Nephron progenitor cell (in vitro differentiated cells): ENCODE measurements around the gene DOCK9.

ENCODE experiments used
- DNase-seq: peaks from one replicate; pipeline ENCODE4 v3.0.0; 2021
- H3K27ac Mint-ChIP-seq: 2 replicates; pipeline ENCODE4 v1.8.0; 2021; ENCODE audit warnings: mild to moderate bottlenecking, moderate library complexity, mixed read lengths
- H3K27me3 Mint-ChIP-seq: 2 replicates; pipeline ENCODE4 v1.8.0; 2021; ENCODE audit warnings: mild to moderate bottlenecking, low read depth, mixed read lengths; ENCODE audit not compliant: poor library complexity
- H3K36me3 Mint-ChIP-seq: 2 replicates; pipeline ENCODE4 v1.8.0; 2021; ENCODE audit warnings: low read depth, mixed read lengths
- H3K4me1 Mint-ChIP-seq: 2 replicates; pipeline ENCODE4 v1.8.0; 2021; ENCODE audit warnings: mixed read lengths
- H3K4me3 Mint-ChIP-seq: 2 replicates; pipeline ENCODE4 v1.8.0; 2021; ENCODE audit warnings: mild to moderate bottlenecking, moderate library complexity, mixed read lengths
- H3K9me3 Mint-ChIP-seq: 2 replicates; pipeline ENCODE4 v1.8.0; 2021; ENCODE audit warnings: mild to moderate bottlenecking, moderate library complexity, mixed read lengths
- CTCF ChIP-seq: fragments of 200-600 bp; sonication (generic); IDR thresholded peaks from 2 replicates; pipeline ENCODE4 v1.5.0; 2021; ENCODE audit warnings: antibody characterized with exemption

DOCK9 gene

GRCh38 chr13:98888890-98889279, 89.0 kb downstream of the DOCK9 start:
- Mint-ChIP-seq H3K27me3 (peaks cover 2% of the 10 kb centered on the region), H3K9me3 (no peaks in the 10 kb centered on the region), H3K27ac (no peak overlapping the region), H3K36me3 (peaks cover 9% of the 10 kb centered on the region), H3K4me1 (peaks cover 55% of the 10 kb centered on the region), H3K4me3 (no peak overlapping the region)
- no peak for DNase-seq
- no peak for TF ChIP-seq CTCF

DNA sequence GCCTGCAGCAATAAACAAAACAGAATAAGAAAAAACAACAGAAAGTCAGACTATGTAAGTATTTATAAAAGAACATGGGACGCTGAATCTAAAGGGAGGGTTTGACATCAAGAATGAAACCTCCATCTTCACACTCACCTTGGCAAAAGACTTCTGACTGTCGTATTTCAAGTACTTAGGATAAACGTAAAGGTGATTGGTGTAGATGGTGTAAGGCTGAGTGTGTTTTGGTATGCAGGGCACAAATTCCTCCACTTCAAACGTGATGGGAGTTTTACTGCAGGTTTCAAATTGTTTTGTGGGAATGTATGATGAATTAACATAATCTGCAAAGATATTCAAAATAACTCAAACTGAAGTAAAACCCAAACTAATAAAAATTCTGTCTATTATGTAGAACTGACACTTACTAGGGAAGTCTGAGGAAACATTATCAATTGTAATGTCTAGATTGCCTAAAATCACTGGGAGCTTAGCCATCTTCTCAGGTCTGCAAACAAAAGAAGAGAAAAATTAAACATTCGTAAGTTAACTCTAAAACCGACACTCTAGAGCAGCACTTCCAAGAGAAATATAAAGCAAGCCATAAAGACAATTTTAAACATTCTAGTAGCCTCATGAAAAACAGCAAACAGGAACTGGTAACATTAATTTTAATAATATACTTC, 89.5 kb downstream of the DOCK9 start:
- peaks cover 9% of the 10 kb centered on the region for H3K36me3 Mint-ChIP-seq
- no peak overlapping the region for H3K4me3 Mint-ChIP-seq
- H3K27me3 Mint-ChIP-seq: peaks cover 2% of the 10 kb centered on the region
- no peak for DNase-seq
- H3K4me1 Mint-ChIP-seq: peaks cover 52% of the 10 kb centered on the region
- H3K27ac Mint-ChIP-seq: no peak overlapping the region
- TF ChIP-seq CTCF: no peak
- H3K9me3 Mint-ChIP-seq: no peaks in the 10 kb centered on the region

- Mint-ChIP-seq H3K36me3 (peaks cover 9% of the 10 kb centered on the region), H3K4me1 (peaks cover 36% of the 10 kb centered on the region), H3K27me3 (peaks cover 2% of the 10 kb centered on the region), H3K9me3 (no peaks in the 10 kb centered on the region), H3K27ac (no peak overlapping the region), H3K4me3 (no peak overlapping the region)
- DNase-seq: no peak
- no peak for TF ChIP-seq CTCF
Observed at GRCh38 chr13:98886587-98887230, 91.2 kb downstream of the DOCK9 start.

DNA sequence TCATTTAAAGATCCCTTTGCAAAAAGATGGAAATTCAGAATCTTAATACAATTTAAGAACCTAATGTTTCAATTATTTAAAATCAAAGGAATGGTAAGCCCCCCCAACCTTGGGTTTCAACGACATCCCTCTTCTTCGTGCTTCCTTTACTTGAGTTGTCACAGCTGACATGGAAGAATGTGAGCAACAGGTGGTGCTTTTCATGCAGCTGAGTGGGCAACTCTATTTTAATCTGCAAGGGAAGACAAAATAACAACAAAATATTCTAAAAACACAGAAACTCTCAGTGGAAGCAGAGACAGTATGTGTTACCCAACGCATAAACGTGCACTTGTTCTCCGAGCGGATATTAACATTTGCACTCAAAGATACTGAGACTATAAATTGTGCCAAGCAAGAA, 92.3 kb downstream of the DOCK9 start:
- Mint-ChIP-seq H3K4me3 (no peak overlapping the region), H3K36me3 (peaks cover 9% of the 10 kb centered on the region), H3K27ac (no peak overlapping the region)

GRCh38 chr13:98883998-98884397, 93.9 kb downstream of the DOCK9 start:
- TF ChIP-seq CTCF: no peak
- peaks cover 2% of the 10 kb centered on the region for H3K27me3 Mint-ChIP-seq
- no peak overlapping the region for H3K4me3 Mint-ChIP-seq
- DNase-seq: no peak
- peaks cover 19% of the 10 kb centered on the region for H3K4me1 Mint-ChIP-seq
- no peak overlapping the region for H3K27ac Mint-ChIP-seq
- H3K9me3 Mint-ChIP-seq: no peaks in the 10 kb centered on the region
- peaks cover 9% of the 10 kb centered on the region for H3K36me3 Mint-ChIP-seq

More for the DNA sequence above, 92.3 kb downstream of the DOCK9 start:
- no peak for TF ChIP-seq CTCF
- no peaks in the 10 kb centered on the region for H3K9me3 Mint-ChIP-seq
- peaks cover 25% of the 10 kb centered on the region for H3K4me1 Mint-ChIP-seq
- no peak for DNase-seq
- peaks cover 2% of the 10 kb centered on the region for H3K27me3 Mint-ChIP-seq

GRCh38 chr13:98881390-98881789, 96.5 kb downstream of the DOCK9 start:
- Mint-ChIP-seq H3K9me3 (no peaks in the 10 kb centered on the region), H3K4me1 (peaks cover 16% of the 10 kb centered on the region), H3K4me3 (no peak overlapping the region), H3K27ac (no peak overlapping the region), H3K27me3 (peaks cover 9% of the 10 kb centered on the region), H3K36me3 (peaks cover 9% of the 10 kb centered on the region)
- no peak for DNase-seq
- TF ChIP-seq CTCF: no peak
